HCT116 (cell line): ENCODE measurements around the gene RALB. TPM values are rescaled to one million over a fixed set of nuclear protein-coding genes. Genes with fewer than 3 reads are reported as not detected.

Experiments
- ATAC-seq: fragments of 200-7000 bp; cut with Tn5 transposase; 2 replicates; pipeline ENCODE4 v1.9.1; 2020; ENCODE audit warnings: mild to moderate bottlenecking, moderate library complexity
- BruUV-seq: library from RNA; stranded (reverse); fragments of 400-500 nt; replicated peaks from 2 replicates; lab custom pipeline; 2021; lab: Mats Ljungman, UMichigan
- CTCF ChIA-PET: fragments of 300-600 bp; sonication (Branson Sonifier 250); formaldehyde crosslinking; loops from one replicate; lab custom pipeline; 2021; ENCODE audit warnings: antibody characterized with exemption; lab: Charles Lee
- POLR2A ChIA-PET: fragments of 300-600, 350-600 bp; sonication (Branson Sonifier 250); formaldehyde crosslinking; loops from one replicate; lab custom pipeline; 2021; ENCODE audit warnings: antibody characterized with exemption; lab: Charles Lee
- RAD21 ChIA-PET, 2 experiments: fragments of 300-600 bp; sonication (Branson Sonifier 250); formaldehyde crosslinking; loops; one replicate each; lab custom pipeline; 2023; ENCODE audit warnings: low total read pairs in 2 of 2; ENCODE audit not compliant: uncharacterized antibody in 2 of 2, unreplicated experiment in 2 of 2, low non-redundant PET in 1 of 2; lab: Charles Lee
- DNase-seq: peaks from one replicate; pipeline ENCODE4 v3.0.0-alpha.2; 2010; ENCODE audit warnings: low read depth, low spot score
- H2AFZ ChIP-seq: fragments of 200-600 bp; shearing (Covaris generic), sonication (generic); 2 replicates; pipeline ENCODE4 v1.6.1; 2017; ENCODE audit warnings: low read depth, mixed run types, mixed read lengths, antibody characterized with exemption, low read length; ENCODE audit not compliant: poor library complexity, severe bottlenecking
- H3K27ac ChIP-seq: 2 replicates; pipeline ENCODE4 v1.5.1; 2012; ENCODE audit warnings: low read depth, low read length
- H3K27me3 ChIP-seq: fragments of 200-600 bp; sonication (generic); 2 replicates; pipeline ENCODE4 v1.6.1; 2016; ENCODE audit warnings: mixed run types, low read length, mixed read lengths; ENCODE audit not compliant: insufficient read depth
- H3K36me3 ChIP-seq, 2 experiments: fragments of 200-500 bp in 1 of 2; fragments of 200-600 bp in 1 of 2; sonication (Bioruptor generic) in 1 of 2; sonication (generic) in 1 of 2; 2 replicates each; pipeline versions ENCODE4 v1.5.1 to v1.6.1; 2014 to 2016; ENCODE audit warnings: low read length in 2 of 2, inconsistent platforms in 1 of 2, mixed read lengths in 1 of 2, mixed run types in 1 of 2; ENCODE audit not compliant: insufficient read depth in 2 of 2, control insufficient read depth in 1 of 2
- H3K4me1 ChIP-seq, 2 experiments: fragments of 200-600 bp in 1 of 2; sonication (generic) in 1 of 2; 2 replicates each; pipeline versions ENCODE4 v1.5.1 to v1.6.1; 2012 to 2017; ENCODE audit warnings: low read length in 2 of 2, inconsistent platforms in 1 of 2, mild to moderate bottlenecking in 1 of 2, mixed read lengths in 1 of 2, mixed run types in 1 of 2, moderate library complexity in 1 of 2; ENCODE audit not compliant: insufficient read depth in 2 of 2, control insufficient read depth in 1 of 2
- H3K4me2 ChIP-seq: fragments of 200-600 bp; sonication (generic); 2 replicates; pipeline ENCODE4 v1.6.1; 2017; ENCODE audit warnings: mixed run types, low read length, mixed read lengths
- H3K4me3 ChIP-seq, 2 experiments: fragments of 200-600 bp in 1 of 2; sonication (generic) in 1 of 2; replicated peaks in 1 of 2; 2 replicates each; pipeline ENCODE4 v1.5.1; 2011 to 2016; ENCODE audit warnings: low read length in 2 of 2, control low read depth in 1 of 2, low read depth in 1 of 2, mild to moderate bottlenecking in 1 of 2, mixed read lengths in 1 of 2, mixed run types in 1 of 2
- H3K79me2 ChIP-seq: fragments of 200-600 bp; sonication (generic); 2 replicates; pipeline ENCODE4 v1.6.1; 2017; ENCODE audit warnings: mild to moderate bottlenecking, mixed run types, low read length, moderate library complexity, mixed read lengths; ENCODE audit not compliant: insufficient read depth
- H3K9ac ChIP-seq: fragments of 200-600 bp; sonication (generic); 2 replicates; pipeline ENCODE4 v1.6.1; 2016; ENCODE audit warnings: low read length, mixed read lengths
- H3K9me2 ChIP-seq: fragments of 200-600 bp; sonication (generic), shearing (Covaris generic); 2 replicates; pipeline ENCODE4 v1.6.1; 2017; ENCODE audit warnings: mixed run types, mild to moderate bottlenecking, moderate library complexity; ENCODE audit not compliant: insufficient read depth
- H3K9me3 ChIP-seq, 2 experiments: fragments of 200-500 bp in 1 of 2; fragments of 200-600 bp in 1 of 2; sonication (Bioruptor generic) in 1 of 2; sonication (generic) in 1 of 2; 2 replicates each; pipeline ENCODE4 v1.6.1; 2014 to 2017; ENCODE audit warnings: low read length in 2 of 2, mixed read lengths in 2 of 2, inconsistent platforms in 1 of 2, low read depth in 1 of 2, mild to moderate bottlenecking in 1 of 2, mixed run types in 1 of 2, moderate library complexity in 1 of 2; ENCODE audit not compliant: control insufficient read depth in 1 of 2, insufficient read depth in 1 of 2
- H4K20me1 ChIP-seq: fragments of 200-600 bp; sonication (generic), shearing (Covaris generic); 2 replicates; pipeline ENCODE4 v1.6.1; 2017; ENCODE audit warnings: mixed run types, mild to moderate bottlenecking, moderate library complexity; ENCODE audit not compliant: insufficient read depth
- EGR1 ChIP-seq: IDR thresholded peaks from 2 replicates; pipeline ENCODE4 v1.6.1; 2012; ENCODE audit warnings: low read depth
- EZH2 ChIP-seq: fragments of 200-600 bp; sonication (generic); IDR thresholded peaks from 2 replicates; pipeline ENCODE4 v1.6.1; 2017; ENCODE audit warnings: antibody characterized with exemption, mixed run types
- EZH2phosphoT487 ChIP-seq: fragments of 200-600 bp; IDR thresholded peaks from 2 replicates; pipeline ENCODE4 v1.6.1; 2018; ENCODE audit warnings: antibody characterized with exemption, borderline replicate concordance
- JUND ChIP-seq: IDR thresholded peaks from 2 replicates; pipeline ENCODE4 v1.6.1; 2012
- RAD21 ChIP-seq: IDR thresholded peaks from 2 replicates; pipeline ENCODE4 v1.6.1; 2012; ENCODE audit warnings: low read depth, mild to moderate bottlenecking
- SP1 ChIP-seq: IDR thresholded peaks from 2 replicates; pipeline ENCODE4 v1.6.1; 2012; ENCODE audit warnings: low read depth
- SRF ChIP-seq: IDR thresholded peaks from 2 replicates; pipeline ENCODE4 v1.6.1; 2012; ENCODE audit warnings: low read depth
- TCF7L2 ChIP-seq: IDR thresholded peaks from 2 replicates; pipeline ENCODE4 v1.7.0; 2011; ENCODE audit warnings: borderline replicate concordance, inconsistent platforms; ENCODE audit not compliant: insufficient read depth, insufficient read length; ENCODE audit errors: extremely low read depth
- ZFX ChIP-seq: fragments of 450-650 bp; IDR thresholded peaks from 2 replicates; pipeline ENCODE4 v1.6.1; 2017
- intact Hi-C: fragments of 100-400 bp; cut with micrococcal nuclease; formaldehyde crosslinking; loops from 2 replicates; pipeline ENCODE4 v1.10.0; 2022
- total RNA-seq: library from RNA; stranded (reverse); gene quantifications from one replicate; pipeline ENCODE4 v1.2.1, GENCODE V29; 2021; ENCODE audit not compliant: unreplicated experiment

Gene RALB
- total RNA-seq, 1 experiment from 2014 or later, result 42.8 TPM

- DNase-seq (no peak), ATAC-seq (no peak)
- Histone ChIP-seq H2AFZ (no peak overlapping the region), H3K9me2 (no peaks in the 10 kb centered on the region), H3K36me3 (no peaks in the 10 kb centered on the region), H3K27me3 (no peaks in the 10 kb centered on the region), H3K27ac (no peak overlapping the region), H3K79me2 (no peaks in the 10 kb centered on the region), H3K4me1 (peaks cover 2 to 9% of the 10 kb centered on the region in 2 experiments; a peak in 3 of 4 replicates), H3K9me3 (no peaks in the 10 kb centered on the region), H3K9ac (no peak overlapping the region), H3K4me2 (no peak overlapping the region)
- BruUV-seq, result no TSS peak
- ChIA-PET CTCF (no interaction called here), POLR2A (no interaction called here), RAD21 (no interaction called here)
- intact Hi-C loops, result no loop called here
- TF ChIP-seq TCF7L2, result no peak
- TF ChIP-seq, all 23 proteins: peak for 0
- Histone ChIP-seq H4K20me1 (no peaks in the 10 kb centered on the region), H3K4me3 (no peak overlapping the region)
Measured at GRCh38 chr2:120323214-120323613, 70.6 kb downstream of the RALB start.

DNA sequence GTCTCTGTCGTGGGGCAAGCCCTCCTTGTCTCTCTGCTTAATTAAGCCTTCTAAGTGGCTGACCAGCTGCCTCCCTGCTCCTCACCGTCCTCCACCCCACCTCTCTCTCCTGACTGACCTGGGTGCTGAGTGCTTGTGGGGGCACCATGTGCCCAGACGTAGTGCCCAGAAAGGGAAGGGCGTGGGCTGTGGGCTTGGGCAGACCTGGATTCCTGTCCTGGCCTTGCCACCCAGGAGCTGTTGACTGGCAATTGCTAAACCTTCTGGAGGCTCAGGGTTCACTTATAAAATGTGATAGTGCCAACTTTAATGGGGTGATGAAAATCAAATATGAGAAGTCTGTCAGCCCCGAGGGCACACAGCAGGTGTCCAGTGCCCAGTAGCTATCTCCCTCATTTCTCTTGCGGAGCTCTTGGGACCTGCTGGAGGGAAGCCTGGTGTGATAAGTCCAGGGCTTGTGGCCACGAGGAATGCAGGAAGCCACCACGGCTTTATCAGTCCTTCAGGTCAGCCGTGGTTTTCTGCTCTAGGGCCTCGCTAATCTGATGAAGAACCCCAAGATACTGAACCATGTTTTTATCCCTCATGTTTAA is 71.3 kb downstream of the RALB start:
- POLR2A ChIA-PET, result no interaction called here
- H3K4me3 ChIP-seq, result no peak overlapping the region
- no peaks in the 10 kb centered on the region for H3K79me2 ChIP-seq
- H3K36me3 ChIP-seq, result no peaks in the 10 kb centered on the region
- RAD21 ChIA-PET, result no interaction called here
- no peak for DNase-seq
- BruUV-seq, result no TSS peak
- CTCF ChIA-PET, result no interaction called here
- intact Hi-C loops, result no loop called here
- H3K27me3 ChIP-seq, result no peaks in the 10 kb centered on the region
- H3K9ac ChIP-seq, result no peak overlapping the region
- peaks cover 2 to 6% of the 10 kb centered on the region in 2 experiments; a peak in 3 of 4 replicates for H3K4me1 ChIP-seq
- ATAC-seq, result no peak
- H3K4me2 ChIP-seq, result no peak overlapping the region
- no peak for TF ChIP-seq EZH2
- TF ChIP-seq JUND, result no peak
- no peak for TF ChIP-seq ZFX
- no peak for TF ChIP-seq EZH2phosphoT487
- TF ChIP-seq SP1, result no peak
- no peak for TF ChIP-seq RAD21
- no peak for TF ChIP-seq EGR1
- TF ChIP-seq SRF, result no peak
- H2AFZ ChIP-seq, result no peak overlapping the region
- no peaks in the 10 kb centered on the region for H3K9me2 ChIP-seq
- no peaks in the 10 kb centered on the region for H4K20me1 ChIP-seq
- no peak overlapping the region for H3K27ac ChIP-seq
- H3K9me3 ChIP-seq, result no peaks in the 10 kb centered on the region
